Activated CD4-positive, alpha-beta T cell treated with anti-CD3 and anti-CD28 coated beads, Interleukin-2, amount 10 ng/mL, durations not matched to agents 24 days and 14 days (primary cell): ENCODE results near the gene TRIM66. TPM values are rescaled to one million over a fixed set of nuclear protein-coding genes. Genes with fewer than 3 reads are reported as not detected.

ENCODE experiments used
- DNase-seq: peaks from one replicate; pipeline ENCODE4 v3.0.0; 2022
- H3K27ac Mint-ChIP-seq: one replicate; pipeline ENCODE4 v1.8.0; 2022; ENCODE audit warnings: mild to moderate bottlenecking, mixed read lengths
- H3K27me3 Mint-ChIP-seq: one replicate; pipeline ENCODE4 v1.8.0; 2022; ENCODE audit warnings: mixed read lengths
- H3K36me3 Mint-ChIP-seq: one replicate; pipeline ENCODE4 v1.8.0; 2022; ENCODE audit warnings: low read depth, mild to moderate bottlenecking, mixed read lengths
- H3K4me1 Mint-ChIP-seq: one replicate; pipeline ENCODE4 v1.8.0; 2021; ENCODE audit warnings: mixed read lengths
- H3K4me3 Mint-ChIP-seq: one replicate; pipeline ENCODE4 v1.8.0; 2022; ENCODE audit warnings: mild to moderate bottlenecking, moderate library complexity, mixed read lengths
- H3K9me3 Mint-ChIP-seq: one replicate; pipeline ENCODE4 v1.8.0; 2021; ENCODE audit warnings: mixed read lengths
- intact Hi-C: fragments of 100-400 bp; cut with micrococcal nuclease; formaldehyde crosslinking; loops from one replicate; pipeline ENCODE4 v1.15.1; 2023
- total RNA-seq: library from RNA; stranded (reverse); gene quantifications from 2 replicates; pipeline ENCODE4 v1.2.3, GENCODE V29; 2022

The TRIM66 gene
- total RNA-seq, 1 donor from 2014 or later = 11.9 TPM

DNA sequence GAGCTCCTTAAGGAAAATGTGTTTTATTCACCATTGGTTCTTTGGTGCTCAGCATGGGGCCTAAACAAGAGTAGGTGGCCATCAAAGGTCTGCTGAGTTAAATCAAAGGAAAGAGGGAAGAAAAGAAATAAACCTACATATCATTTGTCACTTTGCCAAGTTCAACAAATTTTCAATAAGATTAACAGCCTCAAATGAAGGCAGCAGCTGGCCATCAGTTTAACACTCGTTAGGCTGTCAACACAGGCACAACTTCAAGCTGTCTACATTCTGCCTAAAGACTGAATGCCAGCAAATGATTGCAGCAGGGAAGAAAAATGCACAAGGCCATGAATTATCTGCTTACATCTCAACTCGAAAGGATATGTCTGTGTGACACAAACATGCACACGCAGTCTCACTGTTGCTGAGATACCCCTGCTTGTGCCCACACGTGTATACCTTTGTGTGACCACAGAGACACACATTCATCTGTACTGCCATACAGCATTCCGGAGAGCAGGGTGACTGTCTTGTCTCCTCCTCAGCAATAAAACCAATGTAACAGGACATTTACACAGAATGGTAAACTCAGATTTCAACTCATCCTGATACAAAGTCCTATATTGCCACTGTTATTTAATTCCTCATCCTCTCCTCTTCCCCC is 40.1 kb downstream of the TRIM66 start:
- no peak overlapping the region for H3K27ac Mint-ChIP-seq
- intact Hi-C loops = no loop called here

DNA sequence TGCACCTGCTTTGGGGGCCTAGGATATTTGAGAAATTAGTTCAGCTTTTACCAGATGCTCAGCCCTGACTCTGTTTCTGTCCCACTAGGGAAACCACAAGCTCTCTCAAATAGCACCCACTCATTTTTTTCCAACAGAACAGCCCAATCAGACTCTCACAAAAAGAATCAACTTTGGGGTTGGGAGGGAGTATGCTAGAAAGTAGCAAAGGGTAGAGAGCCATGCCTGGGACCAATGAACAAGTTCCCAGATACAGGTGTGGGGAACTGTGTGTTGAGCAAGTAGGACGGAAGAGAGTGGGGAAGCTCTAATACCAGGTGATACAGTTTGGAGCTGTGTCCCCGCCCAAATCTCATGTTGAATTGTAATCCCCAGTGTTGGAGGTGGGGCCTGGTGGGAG is 41.1 kb downstream of the TRIM66 start:
- Mint-ChIP-seq H3K27ac (no peak overlapping the region), H3K4me3 (no peak overlapping the region), H3K27me3 (no peaks in the 10 kb centered on the region), H3K36me3 (peaks cover 31% of the 10 kb centered on the region), H3K9me3 (no peaks in the 10 kb centered on the region), H3K4me1 (peaks cover 8% of the 10 kb centered on the region)
- intact Hi-C loops = no loop called here
- DNase-seq = no peak

More for the DNA sequence above, 40.1 kb downstream of the TRIM66 start:
- Mint-ChIP-seq H3K4me3 (no peak overlapping the region), H3K9me3 (no peaks in the 10 kb centered on the region), H3K36me3 (peaks cover 28% of the 10 kb centered on the region), H3K4me1 (peaks cover 10% of the 10 kb centered on the region), H3K27me3 (no peaks in the 10 kb centered on the region)
- DNase-seq = no peak

DNA sequence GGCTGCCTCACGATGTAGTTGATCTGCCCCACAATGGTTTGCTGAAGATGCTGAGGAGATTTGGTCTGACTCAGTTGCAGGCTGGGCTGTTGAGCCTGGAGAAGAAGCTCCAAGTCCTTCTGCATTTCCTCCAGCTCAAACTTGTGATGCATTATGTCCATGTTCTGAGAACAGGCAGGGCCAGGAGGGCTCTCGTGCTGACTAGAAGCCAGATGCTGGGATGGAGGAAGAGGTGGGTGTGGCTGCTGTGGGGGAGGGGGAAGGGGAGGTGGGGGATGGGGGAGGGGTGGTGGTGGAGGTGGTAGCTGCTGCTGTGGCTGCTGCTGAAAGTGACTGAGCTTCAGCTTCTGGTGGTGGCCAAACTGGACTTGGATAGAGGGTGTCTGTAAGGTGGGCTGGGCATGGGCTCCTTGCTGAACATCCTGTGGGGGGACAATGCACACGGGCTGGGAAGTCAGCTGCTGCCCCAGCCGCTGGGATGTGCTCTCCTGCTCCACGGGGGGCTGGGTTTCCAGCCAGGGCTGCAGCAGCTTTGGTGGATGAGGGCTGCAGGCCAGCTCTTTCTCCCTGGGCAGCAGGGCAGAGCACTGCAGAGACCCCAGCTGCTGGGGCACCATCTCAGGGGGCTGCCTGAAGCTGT is 42.1 kb downstream of the TRIM66 start:
- H3K27me3 Mint-ChIP-seq = no peaks in the 10 kb centered on the region

DNA sequence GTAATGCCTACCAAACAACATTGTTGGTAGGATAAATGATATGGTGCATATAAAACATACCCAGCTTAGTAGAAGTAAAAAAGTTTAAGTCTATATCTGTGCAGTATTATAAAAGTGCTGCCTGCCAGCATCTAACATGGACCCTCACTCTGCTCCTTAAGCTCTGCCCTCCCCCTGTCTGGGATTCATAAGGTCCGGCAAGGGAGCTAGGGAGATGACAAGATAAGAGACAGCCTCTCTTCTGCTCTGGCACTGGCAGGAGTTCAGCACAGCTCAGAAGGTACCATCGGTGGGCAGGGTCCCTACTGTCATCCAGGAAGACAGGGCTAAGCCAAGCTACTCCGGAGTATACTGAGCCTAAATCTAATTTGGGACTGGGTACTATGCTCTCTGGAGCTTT is 42.8 kb downstream of the TRIM66 start:
- Mint-ChIP-seq H3K9me3 (no peaks in the 10 kb centered on the region), H3K4me1 (peaks cover 8% of the 10 kb centered on the region), H3K27ac (no peak overlapping the region), H3K4me3 (no peak overlapping the region), H3K27me3 (no peaks in the 10 kb centered on the region), H3K36me3 (peaks cover 37% of the 10 kb centered on the region)
- DNase-seq = no peak
- intact Hi-C loops = no loop called here

More for the DNA sequence above, 42.1 kb downstream of the TRIM66 start:
- Mint-ChIP-seq H3K36me3 (peaks cover 37% of the 10 kb centered on the region), H3K9me3 (no peaks in the 10 kb centered on the region), H3K27ac (no peak overlapping the region), H3K4me3 (no peak overlapping the region), H3K4me1 (peaks cover 8% of the 10 kb centered on the region)
- intact Hi-C loops = no loop called here
- no peak for DNase-seq

DNA sequence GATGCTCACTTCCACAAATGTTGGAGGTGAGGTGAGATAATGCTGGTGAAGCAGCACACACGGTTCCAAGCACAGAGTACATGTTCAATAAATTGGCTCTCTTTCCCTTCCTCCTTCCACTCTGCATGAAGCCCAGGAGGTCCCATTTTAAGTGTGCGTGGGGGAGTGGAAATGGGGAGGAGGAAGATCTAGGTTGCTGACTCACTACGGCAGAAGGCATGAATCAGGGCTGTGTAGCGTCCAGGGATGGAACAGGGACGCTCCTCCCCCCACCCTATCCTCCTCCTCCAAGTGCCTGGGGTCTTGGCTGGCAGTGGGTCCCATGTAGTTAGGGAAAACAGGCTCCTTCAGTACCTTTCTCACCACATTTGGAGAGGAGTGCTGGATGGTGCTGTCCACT is 44.2 kb downstream of the TRIM66 start:
- Mint-ChIP-seq H3K27ac (no peak overlapping the region), H3K9me3 (no peaks in the 10 kb centered on the region), H3K4me3 (no peak overlapping the region), H3K36me3 (peaks cover 37% of the 10 kb centered on the region), H3K4me1 (peaks cover 8% of the 10 kb centered on the region), H3K27me3 (no peaks in the 10 kb centered on the region)
- intact Hi-C loops = no loop called here
- DNase-seq = no peak

DNA sequence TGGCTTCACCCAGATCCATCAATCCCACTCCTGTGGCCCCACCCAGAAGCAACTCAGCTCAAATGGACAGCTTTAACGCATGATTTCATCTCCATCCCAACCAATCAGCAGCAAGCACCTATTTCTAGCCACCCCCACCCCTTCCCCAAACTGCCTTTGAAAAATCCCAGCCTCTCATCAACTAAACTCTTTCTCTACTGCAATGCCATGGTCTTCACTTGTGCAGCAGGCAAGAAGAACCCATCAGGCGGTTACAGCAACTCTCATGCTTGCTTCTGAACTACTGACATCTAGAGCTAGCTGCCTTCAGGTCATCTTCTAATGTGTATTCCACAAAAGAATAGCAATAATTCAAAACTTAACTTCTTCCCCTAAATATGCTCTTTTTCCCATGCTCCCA is 46.3 kb downstream of the TRIM66 start:
- H3K4me1 Mint-ChIP-seq = peaks cover 1% of the 10 kb centered on the region
- H3K27me3 Mint-ChIP-seq = no peaks in the 10 kb centered on the region
- no peak overlapping the region for H3K4me3 Mint-ChIP-seq
- H3K27ac Mint-ChIP-seq = no peak overlapping the region
- H3K9me3 Mint-ChIP-seq = no peaks in the 10 kb centered on the region
- DNase-seq = no peak
- intact Hi-C loops = no loop called here
- H3K36me3 Mint-ChIP-seq = peaks cover 32% of the 10 kb centered on the region

DNA sequence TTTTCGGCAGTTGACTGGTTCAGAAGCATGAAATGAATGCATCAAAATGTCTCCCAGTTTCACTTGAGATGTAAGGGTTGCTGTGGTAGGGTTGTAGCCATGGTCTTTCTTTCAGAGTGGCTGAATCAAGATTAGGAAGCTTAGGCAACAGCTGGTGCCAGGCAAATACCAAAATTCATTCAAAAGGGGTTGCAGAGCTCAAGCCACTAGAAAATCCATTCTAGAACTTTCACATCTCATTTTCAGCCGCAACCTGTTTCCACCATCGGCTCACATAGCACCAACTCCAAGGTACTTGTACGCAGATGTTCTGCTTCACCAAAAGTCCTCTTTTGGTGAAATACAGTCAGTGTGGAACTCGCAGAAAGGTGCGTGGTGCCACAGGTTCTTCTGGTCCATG is 48.0 kb downstream of the TRIM66 start:
- Mint-ChIP-seq H3K4me1 (no peaks in the 10 kb centered on the region), H3K9me3 (no peaks in the 10 kb centered on the region), H3K27ac (no peak overlapping the region), H3K27me3 (no peaks in the 10 kb centered on the region), H3K36me3 (peaks cover 32% of the 10 kb centered on the region), H3K4me3 (no peak overlapping the region)
- DNase-seq = no peak
- intact Hi-C loops = no loop called here

DNA sequence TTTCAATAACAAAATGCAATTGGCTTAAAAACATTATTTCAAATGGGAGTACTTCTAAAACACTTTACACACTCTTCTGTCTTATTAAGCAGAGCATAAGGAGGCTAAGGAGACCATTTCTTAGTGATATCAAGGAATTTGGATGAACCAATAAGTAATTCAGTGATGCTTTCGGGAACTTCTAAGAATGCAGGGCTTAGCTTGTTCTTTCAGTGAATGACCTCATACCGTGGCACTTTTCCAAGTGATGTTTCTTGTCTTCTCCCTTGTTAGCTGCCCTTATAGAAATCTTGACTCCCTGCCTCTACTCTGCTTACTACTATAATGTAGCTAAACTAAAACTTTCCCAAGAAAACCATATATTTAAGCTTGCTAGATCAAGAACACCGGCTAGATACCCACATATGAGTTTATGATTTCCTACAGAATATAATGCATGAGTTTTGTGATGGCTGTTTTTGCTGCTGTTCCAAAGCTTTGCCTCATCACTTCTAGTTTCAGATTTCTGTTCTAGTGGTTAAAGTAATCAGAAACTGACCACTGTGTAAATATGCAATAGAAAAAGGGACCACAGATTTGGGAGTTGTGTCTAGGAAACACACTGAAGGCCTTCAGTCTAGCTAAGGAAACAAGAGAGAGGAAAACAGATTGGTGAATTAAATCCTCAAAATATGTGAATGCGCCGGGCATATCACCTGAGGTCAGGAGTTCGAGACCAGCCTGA is 50.9 kb downstream of the TRIM66 start:
- H3K4me3 Mint-ChIP-seq = no peak overlapping the region

DNA sequence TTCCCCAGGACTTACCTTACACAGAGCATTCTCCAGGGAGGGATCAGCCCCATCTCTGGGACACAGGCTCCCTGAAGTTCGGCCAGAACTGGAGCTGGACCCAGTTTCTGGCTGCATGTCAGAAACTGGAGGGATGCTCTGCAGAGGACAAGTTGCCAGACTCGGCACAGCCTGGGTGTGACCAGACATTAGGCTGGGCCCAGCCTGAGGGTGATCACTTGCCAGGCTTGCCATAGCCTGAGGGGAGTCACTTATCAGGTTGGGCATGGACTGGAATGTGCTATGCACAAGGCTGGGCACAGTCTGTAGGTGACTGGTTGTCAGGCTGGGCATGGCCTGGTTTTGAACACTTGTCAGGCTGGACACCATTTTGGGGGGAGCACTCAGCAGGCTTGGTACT is 57.8 kb downstream of the TRIM66 start:
- Mint-ChIP-seq H3K27me3 (no peaks in the 10 kb centered on the region), H3K4me3 (no peak overlapping the region), H3K9me3 (no peaks in the 10 kb centered on the region), H3K27ac (no peak overlapping the region), H3K4me1 (no peaks in the 10 kb centered on the region), H3K36me3 (peaks cover 3% of the 10 kb centered on the region)
- DNase-seq = no peak
- intact Hi-C loops = no loop called here

More for the DNA sequence above, 50.9 kb downstream of the TRIM66 start:
- Mint-ChIP-seq H3K4me1 (no peaks in the 10 kb centered on the region), H3K36me3 (peaks cover 12% of the 10 kb centered on the region), H3K27me3 (no peaks in the 10 kb centered on the region), H3K27ac (no peak overlapping the region), H3K9me3 (no peaks in the 10 kb centered on the region)
- no peak for DNase-seq
- intact Hi-C loops = no loop called here

DNA sequence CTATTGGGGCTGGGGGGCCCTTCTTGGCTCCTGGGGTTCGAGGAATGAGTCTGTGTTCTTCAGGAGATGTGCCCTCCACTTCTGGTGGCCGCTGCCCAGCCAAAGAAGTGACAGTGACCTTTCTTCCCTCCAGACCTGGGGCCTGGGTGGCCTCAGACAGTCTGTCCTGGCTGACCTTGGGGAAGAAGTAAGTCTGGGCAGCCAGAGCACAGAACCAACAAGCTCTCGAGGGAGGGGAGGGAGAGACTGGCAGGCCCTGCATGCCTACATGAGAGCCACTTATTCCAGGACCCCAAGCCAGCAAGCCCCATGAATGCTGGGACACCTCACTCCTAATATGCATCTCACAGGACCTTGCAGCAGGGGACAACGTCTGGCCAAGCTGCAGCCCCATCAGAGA is 61.3 kb downstream of the TRIM66 start:
- H3K36me3 Mint-ChIP-seq = peaks cover 15% of the 10 kb centered on the region
- intact Hi-C loops = no loop called here
- DNase-seq = no peak
- no peaks in the 10 kb centered on the region for H3K27me3 Mint-ChIP-seq
- H3K9me3 Mint-ChIP-seq = no peaks in the 10 kb centered on the region
- H3K4me3 Mint-ChIP-seq = no peak overlapping the region
- H3K4me1 Mint-ChIP-seq = no peaks in the 10 kb centered on the region
- no peak overlapping the region for H3K27ac Mint-ChIP-seq

DNA sequence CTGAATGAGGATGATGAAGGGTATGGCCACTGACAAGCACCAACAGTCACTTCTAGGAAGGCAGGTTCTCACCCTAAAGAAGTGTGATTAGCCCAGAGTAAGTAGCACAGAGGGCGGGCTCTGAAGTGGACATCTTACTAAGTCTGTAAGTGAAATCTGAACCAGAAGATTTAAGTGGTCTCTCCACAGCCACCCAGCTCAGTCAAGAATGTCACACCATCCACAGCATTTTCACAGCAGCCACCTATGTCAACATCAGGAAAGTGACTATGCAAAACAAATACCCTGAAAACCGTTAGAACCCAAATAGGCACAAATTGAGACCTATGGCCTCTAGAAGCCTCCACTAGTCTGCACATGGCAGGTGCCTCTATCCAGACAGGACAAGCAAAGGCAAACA is 65.4 kb downstream of the TRIM66 start:
- no peaks in the 10 kb centered on the region for H3K27me3 Mint-ChIP-seq

DNA sequence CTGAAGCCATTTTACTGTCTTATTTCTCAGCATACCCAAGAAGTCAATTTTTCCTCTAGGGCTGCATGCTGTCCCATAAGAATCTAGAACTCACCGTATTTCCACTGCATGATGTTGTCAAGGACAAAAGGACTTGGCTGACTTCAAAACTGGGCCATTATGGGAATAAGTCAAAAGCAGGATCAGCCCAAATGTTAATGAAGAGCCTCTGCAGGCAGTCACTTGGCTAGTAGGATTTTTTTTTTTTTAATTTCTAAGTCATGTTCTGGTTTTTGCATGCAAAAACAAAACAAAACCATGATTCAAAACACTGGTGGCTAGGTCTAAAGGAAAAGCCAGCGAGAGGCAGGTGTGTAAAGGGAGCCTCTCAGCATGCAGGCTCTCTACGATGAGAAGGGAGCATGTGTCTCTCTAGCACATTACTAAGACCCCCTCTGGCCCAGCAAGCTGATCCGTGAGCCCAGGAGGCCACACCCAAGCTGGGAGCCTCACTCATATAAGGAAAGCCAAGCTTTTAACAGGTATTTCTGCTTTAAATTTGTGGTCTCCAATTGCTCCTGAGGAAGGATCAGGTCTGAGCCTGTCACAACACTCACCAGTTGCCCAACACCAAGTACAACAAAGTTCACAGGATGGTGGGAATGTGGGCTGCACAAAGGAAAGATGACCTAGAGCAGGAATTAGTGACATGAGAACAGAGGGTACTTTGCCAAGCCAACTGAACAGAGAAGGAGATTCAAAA is 67.0 kb downstream of the TRIM66 start:
- Mint-ChIP-seq H3K9me3 (no peaks in the 10 kb centered on the region), H3K27ac (no peak overlapping the region), H3K27me3 (no peaks in the 10 kb centered on the region), H3K36me3 (peaks cover 16% of the 10 kb centered on the region), H3K4me3 (no peak overlapping the region), H3K4me1 (peaks cover 10% of the 10 kb centered on the region)
- DNase-seq = no peak
- intact Hi-C loops = no loop called here

More for the DNA sequence above, 65.4 kb downstream of the TRIM66 start:
- Mint-ChIP-seq H3K27ac (no peak overlapping the region), H3K36me3 (peaks cover 17% of the 10 kb centered on the region), H3K9me3 (no peaks in the 10 kb centered on the region), H3K4me3 (no peak overlapping the region), H3K4me1 (peaks cover 5% of the 10 kb centered on the region)
- no peak for DNase-seq
- intact Hi-C loops = no loop called here

DNA sequence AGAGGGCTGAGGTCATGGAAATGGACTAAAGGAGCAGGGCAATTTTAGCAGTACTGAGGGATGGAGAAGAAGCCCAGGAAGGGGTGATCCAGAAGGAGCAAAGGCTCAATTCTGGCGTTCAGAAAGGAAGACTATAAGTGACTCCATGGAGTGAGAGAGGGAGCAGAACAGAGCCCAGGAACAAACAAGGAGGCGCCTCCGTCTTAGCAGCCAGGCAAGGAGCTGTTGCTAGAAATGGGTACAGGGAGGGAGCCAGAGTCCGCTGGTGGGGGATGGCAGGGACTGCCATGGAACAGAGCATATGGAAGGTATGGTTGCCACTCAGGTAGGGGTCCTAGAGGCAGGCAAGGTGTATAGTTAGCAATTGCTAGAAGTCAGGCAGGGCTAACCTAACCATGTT is 68.0 kb downstream of the TRIM66 start:
- H3K27ac Mint-ChIP-seq = no peak overlapping the region
- no peak for DNase-seq
- H3K27me3 Mint-ChIP-seq = no peaks in the 10 kb centered on the region
- peaks cover 13% of the 10 kb centered on the region for H3K36me3 Mint-ChIP-seq
- intact Hi-C loops = loop anchor here (5.0 kb wide), 1 partner anchor 68 kb away; the partner anchor contains the start of genes RPL27A and TRIM66
- H3K4me1 Mint-ChIP-seq = peaks cover 14% of the 10 kb centered on the region
- H3K9me3 Mint-ChIP-seq = no peaks in the 10 kb centered on the region
- H3K4me3 Mint-ChIP-seq = no peak overlapping the region

DNA sequence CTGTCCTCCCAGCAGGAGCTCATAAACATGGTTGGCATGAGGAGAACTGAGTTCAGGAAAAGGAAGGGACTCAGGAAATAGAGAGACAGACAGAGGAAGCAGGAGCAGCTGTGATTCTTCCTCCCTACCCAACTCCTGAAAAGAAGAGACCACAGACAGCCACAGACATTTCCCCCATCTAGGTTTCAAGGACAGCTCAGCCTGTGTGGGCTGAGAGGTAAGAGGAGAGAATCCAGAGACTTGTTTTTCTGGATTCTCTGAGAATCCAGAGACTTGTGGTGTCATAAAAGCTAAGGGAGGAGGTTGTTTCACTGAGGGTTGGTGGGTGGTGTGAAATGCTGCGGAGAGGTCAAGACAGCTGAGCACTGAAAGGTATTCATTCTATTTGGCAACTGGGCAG is 69.4 kb downstream of the TRIM66 start:
- H3K27me3 Mint-ChIP-seq = no peaks in the 10 kb centered on the region
- H3K36me3 Mint-ChIP-seq = peaks cover 11% of the 10 kb centered on the region
- H3K9me3 Mint-ChIP-seq = no peaks in the 10 kb centered on the region
- H3K27ac Mint-ChIP-seq = no peak overlapping the region
- intact Hi-C loops = loop anchor here (5.0 kb wide), 1 partner anchor 69 kb away; the partner anchor contains the start of genes RPL27A and TRIM66
- DNase-seq = no peak
- H3K4me3 Mint-ChIP-seq = no peak overlapping the region
- H3K4me1 Mint-ChIP-seq = peaks cover 14% of the 10 kb centered on the region
